GM12875 (cell line): ENCODE measurements around the gene CHTOP.
A peak's percentile ranks its signal among the peaks of the same experiment; 100 is the strongest.

Experiments
- H3K4me3 ChIP-seq: one replicate; pipeline ENCODE4 v1.5.1; 2011; ENCODE audit warnings: low read depth, low read length, control low read depth
- TF ChIP-seq, protein P1 (sequence below): IDR thresholded peaks from 2 replicates; pipeline ENCODE4 v1.5.1; 2011; ENCODE audit warnings: low read depth, mild to moderate bottlenecking, control low read depth, inconsistent platforms, low read length, moderate library complexity, borderline replicate concordance; ENCODE audit not compliant: insufficient read depth

Gene CHTOP

DNA sequence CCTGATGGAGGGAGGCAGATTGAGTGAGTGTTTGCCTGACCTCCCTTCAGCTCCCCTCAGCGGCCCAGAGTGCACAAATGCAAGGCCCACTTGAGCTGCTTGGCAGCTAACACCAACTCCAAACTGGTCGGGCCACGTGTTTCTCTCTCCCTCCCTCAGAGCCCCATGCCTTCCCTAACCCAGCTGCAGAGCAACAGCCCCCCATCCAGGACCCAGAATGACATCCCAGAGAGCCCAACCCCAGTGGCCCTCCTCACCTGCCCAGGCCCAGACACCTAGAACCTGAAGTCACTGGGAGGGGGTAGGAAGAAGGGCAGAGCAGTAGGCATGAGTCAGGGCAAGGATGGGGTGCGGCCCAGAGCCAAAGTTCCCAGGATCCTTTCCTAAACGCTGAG is 17.0 kb upstream of the CHTOP start:
- TF ChIP-seq, protein P1, sequence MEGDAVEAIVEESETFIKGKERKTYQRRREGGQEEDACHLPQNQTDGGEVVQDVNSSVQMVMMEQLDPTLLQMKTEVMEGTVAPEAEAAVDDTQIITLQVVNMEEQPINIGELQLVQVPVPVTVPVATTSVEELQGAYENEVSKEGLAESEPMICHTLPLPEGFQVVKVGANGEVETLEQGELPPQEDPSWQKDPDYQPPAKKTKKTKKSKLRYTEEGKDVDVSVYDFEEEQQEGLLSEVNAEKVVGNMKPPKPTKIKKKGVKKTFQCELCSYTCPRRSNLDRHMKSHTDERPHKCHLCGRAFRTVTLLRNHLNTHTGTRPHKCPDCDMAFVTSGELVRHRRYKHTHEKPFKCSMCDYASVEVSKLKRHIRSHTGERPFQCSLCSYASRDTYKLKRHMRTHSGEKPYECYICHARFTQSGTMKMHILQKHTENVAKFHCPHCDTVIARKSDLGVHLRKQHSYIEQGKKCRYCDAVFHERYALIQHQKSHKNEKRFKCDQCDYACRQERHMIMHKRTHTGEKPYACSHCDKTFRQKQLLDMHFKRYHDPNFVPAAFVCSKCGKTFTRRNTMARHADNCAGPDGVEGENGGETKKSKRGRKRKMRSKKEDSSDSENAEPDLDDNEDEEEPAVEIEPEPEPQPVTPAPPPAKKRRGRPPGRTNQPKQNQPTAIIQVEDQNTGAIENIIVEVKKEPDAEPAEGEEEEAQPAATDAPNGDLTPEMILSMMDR: no peak
- no peak overlapping the region for H3K4me3 ChIP-seq

DNA sequence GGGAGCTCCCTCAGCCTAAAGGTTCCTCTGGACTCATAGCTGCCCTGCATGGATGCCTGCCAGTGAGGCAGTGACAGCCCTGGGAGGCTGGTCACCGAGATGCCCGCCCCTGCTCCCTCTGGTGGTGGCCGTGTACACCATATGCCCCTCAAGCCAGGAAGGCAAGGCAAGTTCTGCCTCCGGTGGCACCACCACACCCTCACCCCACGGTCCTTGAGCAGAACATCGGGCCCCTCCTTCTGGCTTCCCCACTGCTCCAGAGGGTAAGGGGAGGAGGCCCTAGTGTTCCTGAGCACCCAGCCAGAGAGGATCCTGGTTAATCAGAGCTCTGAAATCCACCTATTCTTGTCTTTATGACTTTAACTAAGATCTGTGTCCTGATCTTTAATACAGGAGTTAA is 16.2 kb upstream of the CHTOP start:
- TF ChIP-seq, protein P1: peak; percentile 77
- no peak overlapping the region for H3K4me3 ChIP-seq

DNA sequence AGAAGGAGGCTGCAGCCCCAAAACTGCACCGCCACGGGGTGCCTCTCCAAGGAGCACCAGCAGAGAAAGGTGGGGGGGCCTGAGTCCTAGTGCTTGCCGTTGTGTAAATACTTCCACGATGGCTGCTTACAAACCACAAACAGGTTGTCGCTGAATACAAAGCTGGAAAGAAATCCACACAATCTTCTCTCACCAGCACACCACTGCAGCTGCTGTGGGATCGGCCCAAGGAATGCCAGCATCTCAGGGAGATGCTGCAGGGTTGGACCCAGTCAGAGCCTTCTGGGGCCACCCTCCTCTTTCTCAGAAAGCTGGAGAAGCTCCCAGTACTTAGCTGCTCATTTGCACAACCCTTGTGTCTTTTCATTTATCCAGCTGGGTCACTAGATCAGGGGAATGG is 14.7 kb upstream of the CHTOP start:
- H3K4me3 ChIP-seq: no peak overlapping the region
- TF ChIP-seq, protein P1: no peak

DNA sequence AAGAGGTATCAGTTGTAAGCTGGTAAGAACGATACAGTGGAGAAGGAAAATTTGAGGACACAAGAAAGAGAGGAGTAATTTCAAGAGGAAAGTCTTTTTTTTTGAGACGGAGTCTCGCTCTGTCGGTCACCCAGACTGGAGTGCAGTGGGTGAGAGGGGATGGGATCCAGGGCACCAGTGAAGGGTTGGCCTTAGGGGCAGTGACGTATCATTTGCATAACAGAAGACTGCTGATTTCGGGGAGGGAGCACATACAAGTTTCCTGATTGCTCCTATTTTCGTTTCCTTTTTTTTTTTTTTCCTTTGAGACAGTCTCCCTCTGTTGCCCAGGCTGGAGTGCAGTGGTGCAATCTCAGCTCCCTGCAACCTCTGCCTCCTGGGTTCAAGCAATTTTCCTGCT is 10.8 kb upstream of the CHTOP start:
- H3K4me3 ChIP-seq: no peak overlapping the region

DNA sequence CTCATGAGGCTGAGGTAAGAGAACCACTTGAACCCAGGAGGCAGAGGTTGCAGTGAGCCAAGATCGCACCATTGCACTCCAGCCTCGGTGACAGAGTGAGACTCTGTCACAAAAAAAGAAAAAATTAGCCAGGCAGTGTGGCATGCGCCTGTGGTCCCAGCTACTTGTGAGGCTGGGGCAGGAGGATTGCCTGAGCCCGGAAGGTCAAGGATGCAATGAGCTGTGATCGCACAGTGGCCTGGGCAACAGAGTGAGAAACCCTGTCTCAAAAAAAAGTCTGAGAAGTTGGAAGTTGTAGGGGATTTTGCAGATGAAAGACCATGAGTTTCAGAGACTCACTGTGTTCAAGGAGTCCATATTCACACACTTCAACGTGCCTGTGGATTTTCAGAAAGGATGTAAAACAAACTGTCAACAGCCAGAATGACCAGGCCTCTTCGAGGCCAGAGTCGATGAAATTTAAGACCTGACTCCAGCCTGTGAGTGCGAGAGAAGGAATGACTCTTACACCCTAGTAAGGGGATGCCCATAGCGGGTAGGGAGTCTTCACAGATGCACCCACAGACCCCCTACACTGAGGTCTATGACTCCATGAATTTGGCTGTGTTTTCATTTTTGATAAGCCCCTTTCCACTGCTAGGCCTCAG is 8.8 kb upstream of the CHTOP start:
- H3K4me3 ChIP-seq: no peak overlapping the region
- TF ChIP-seq, protein P1: no peak

More for the DNA sequence above, 10.8 kb upstream of the CHTOP start:
- TF ChIP-seq, protein P1: no peak

DNA sequence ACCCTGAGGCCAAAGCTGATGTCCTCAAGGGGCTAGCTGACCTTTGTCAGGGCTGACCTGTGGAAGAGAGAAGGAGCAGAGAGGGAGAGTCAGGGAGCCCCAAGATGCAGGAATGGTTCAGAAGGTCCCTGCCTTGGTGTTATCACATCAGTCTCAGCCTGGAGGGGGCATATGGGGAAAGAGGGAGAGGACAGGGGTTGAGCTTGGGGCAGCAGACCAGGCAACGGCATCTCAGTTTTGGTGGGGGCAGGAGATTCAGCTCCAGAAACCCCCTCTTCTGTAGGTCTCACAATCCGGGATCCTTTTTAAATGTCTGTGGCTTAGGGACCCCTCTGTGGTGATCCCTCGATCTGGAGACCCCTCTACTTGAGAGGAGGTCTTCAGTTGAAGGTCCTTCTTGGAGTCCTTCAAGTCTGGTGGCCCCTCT is 7.4 kb upstream of the CHTOP start:
- H3K4me3 ChIP-seq: no peak overlapping the region
- TF ChIP-seq, protein P1: no peak

DNA sequence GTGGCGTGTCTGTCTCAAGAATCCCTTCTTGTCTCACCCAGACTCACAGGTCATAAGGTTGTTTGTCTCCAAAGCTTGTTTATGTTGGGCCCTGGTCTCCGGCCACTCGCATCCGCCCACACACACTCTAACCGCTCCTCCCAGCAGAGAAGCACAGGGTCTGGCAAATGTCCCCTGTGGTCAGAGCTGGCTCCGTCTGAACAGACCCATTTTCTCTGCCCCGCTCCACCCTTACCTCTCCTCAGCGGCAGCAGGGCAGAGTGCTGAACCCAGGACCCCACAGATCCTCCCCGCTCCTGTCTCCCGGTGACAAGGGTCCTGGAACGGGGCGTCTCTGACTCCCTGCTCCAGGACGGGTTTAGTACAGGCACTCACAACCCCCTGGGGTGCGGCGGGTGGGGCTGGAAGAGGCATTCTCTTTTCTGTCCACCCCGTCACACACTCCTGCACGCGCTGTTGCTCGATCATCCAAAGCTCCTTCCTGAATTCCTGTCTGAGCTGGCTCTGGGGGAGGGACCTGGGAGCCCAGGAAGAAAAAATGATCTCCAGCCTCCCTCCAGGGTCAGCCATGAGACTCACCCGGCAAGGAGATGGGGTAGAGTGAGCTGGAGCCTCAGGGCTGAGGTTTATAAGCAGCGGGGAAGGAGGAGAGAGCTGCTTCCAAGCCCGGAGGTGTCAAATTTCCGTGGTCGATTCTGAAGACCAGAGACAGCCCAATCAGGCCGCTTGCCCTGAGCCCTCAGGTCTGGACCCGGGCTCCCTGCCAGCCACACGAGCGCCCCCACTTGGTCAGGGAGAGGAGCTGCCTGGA is 6.8 kb upstream of the CHTOP start, which contains the start of gene S100A13:
S100A13 (minus strand) TSS at position 602 of the 811 bp plus-strand sequence. CDS start 1,033 bp downstream, outside the sequence.
- peak within 1 kb of the TSS; percentile 38 for H3K4me3 ChIP-seq
- TF ChIP-seq, protein P1: peak; percentile 75
